Muscle layer of colon (tissue), 2 donors: ENCODE results near the gene FLG2.
"Not testable (repeated sequence)": the region's sequence is repeated elsewhere in the genome, so short reads cannot be mapped to it uniquely, and the experiment has no call there.

Experiments used
- H3K27ac ChIP-seq: one replicate; pipeline ENCODE4 v1.7.0; 2013; ENCODE audit warnings: low read depth, mild to moderate bottlenecking, low read length, moderate library complexity
- H3K27me3 ChIP-seq, 2 donors: one replicate each; pipeline ENCODE4 v1.7.0; 2013; ENCODE audit warnings: low read length in 2 of 2, mild to moderate bottlenecking in 2 of 2; ENCODE audit not compliant: insufficient read depth in 2 of 2, control insufficient read depth in 1 of 2
- H3K36me3 ChIP-seq: one replicate; pipeline ENCODE4 v1.7.0; 2013; ENCODE audit warnings: mild to moderate bottlenecking, low read length; ENCODE audit not compliant: insufficient read depth
- H3K4me1 ChIP-seq: one replicate; pipeline ENCODE4 v1.7.0; 2013; ENCODE audit warnings: mild to moderate bottlenecking, low read length; ENCODE audit not compliant: insufficient read depth
- H3K4me3 ChIP-seq, 2 donors: one replicate each; pipeline ENCODE4 v1.7.0; 2013; ENCODE audit warnings: low read length in 2 of 2, low read depth in 1 of 2, mild to moderate bottlenecking in 1 of 2, moderate library complexity in 1 of 2
- H3K9ac ChIP-seq: one replicate; pipeline ENCODE4 v1.7.0; 2013; ENCODE audit warnings: low read length
- H3K9me3 ChIP-seq: one replicate; pipeline ENCODE4 v1.7.0; 2013; ENCODE audit warnings: mild to moderate bottlenecking, low read length
- donor health status: abdominal sarcoma.
- donor health status: Adenocarcinoma of cecum.

The FLG2 gene

GRCh38 chr1:152356736-152357135 lies 3.1 kb downstream of the FLG2 start:
- no peaks in the 10 kb centered on the region for H3K36me3 ChIP-seq
- no peaks in the 10 kb centered on the region for H3K27me3 ChIP-seq
- H3K4me1 ChIP-seq = no peaks in the 10 kb centered on the region
- no peak overlapping the region for H3K27ac ChIP-seq
- H3K9me3 ChIP-seq = no peaks in the 10 kb centered on the region
- H3K4me3 ChIP-seq = no peak overlapping the region
- H3K9ac ChIP-seq = no peak overlapping the region

DNA sequence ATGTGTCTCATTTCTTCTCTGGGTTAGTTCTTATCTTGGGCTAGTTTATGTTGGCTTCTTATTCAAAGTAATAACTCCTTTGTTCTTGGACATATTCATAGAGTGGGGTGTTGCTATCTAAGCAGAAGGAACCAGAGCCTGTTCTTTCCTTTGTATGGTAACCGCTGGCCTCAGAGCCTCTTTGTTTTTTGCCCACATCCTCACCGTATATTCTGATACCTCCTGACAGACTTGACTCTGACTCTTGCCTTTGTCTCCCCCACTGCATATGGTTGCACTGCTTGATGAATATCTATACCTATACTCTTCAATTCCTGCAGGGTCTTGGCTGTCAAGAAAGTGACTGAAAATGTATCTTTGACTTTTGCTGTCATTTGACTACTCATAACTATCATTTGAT lies 10.2 kb downstream of the FLG2 start:
- no peak overlapping the region for H3K27ac ChIP-seq
- no peaks in the 10 kb centered on the region for H3K36me3 ChIP-seq
- H3K27me3 ChIP-seq = no peaks in the 10 kb centered on the region
- H3K9ac ChIP-seq = no peak overlapping the region
- H3K4me3 ChIP-seq = no peak overlapping the region
- no peaks in the 10 kb centered on the region for H3K4me1 ChIP-seq
- no peaks in the 10 kb centered on the region for H3K9me3 ChIP-seq

DNA sequence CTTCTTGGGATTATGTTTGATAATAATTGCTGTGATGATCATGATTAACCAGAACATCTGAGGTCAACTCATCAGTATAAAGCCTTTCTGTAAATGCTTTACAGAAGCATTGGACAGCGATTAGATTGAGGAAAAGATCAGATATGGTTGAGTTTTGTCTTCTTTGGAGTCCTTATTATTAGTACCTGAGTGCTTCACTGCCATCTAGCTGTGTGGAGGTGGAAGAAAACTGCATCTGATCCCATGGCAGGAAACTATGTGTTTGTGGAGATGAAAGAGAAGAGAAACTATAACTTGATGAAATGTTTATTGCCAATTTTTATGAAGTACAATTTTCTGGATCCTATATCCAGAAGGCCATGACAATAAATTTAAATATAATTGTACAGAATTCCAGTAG lies 11.4 kb downstream of the FLG2 start:
- no peak overlapping the region for H3K9ac ChIP-seq
- H3K4me1 ChIP-seq = no peaks in the 10 kb centered on the region
- H3K9me3 ChIP-seq = no peaks in the 10 kb centered on the region
- no peaks in the 10 kb centered on the region for H3K36me3 ChIP-seq
- no peak overlapping the region for H3K4me3 ChIP-seq
- H3K27me3 ChIP-seq = no peaks in the 10 kb centered on the region
- no peak overlapping the region for H3K27ac ChIP-seq

DNA sequence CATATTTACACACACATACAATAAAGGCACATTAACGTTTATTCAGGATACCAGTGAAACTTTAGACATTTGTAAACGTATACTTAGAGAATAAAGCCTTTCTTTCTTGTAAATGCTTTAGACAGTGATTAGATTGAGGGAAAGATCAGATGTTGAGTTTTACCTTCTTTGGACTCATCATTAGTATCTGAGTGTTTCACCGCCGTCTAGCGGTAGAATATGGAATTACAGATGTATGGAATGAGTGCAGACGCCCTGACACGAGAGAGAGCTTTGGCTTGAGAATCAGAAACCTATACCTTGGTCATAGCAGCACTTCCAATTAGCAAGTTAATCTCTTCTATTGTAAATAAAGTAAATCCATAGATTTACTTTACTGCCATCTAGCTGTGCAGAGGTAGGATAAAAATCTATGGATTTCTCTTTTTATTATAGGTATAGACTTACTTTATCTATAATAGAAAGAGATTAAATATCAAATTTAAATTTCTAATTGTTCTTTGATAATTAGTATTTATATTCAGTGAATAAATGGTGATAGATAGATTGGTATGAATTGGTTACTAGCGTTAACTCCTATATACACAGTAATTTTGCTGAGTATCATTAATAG lies 12.6 kb downstream of the FLG2 start:
- H3K9ac ChIP-seq = no peak overlapping the region
- H3K4me3 ChIP-seq = no peak overlapping the region
- H3K4me1 ChIP-seq = no peaks in the 10 kb centered on the region
- H3K27me3 ChIP-seq = no peaks in the 10 kb centered on the region
- H3K36me3 ChIP-seq = no peaks in the 10 kb centered on the region
- H3K27ac ChIP-seq = no peak overlapping the region
- no peaks in the 10 kb centered on the region for H3K9me3 ChIP-seq

- H3K36me3 ChIP-seq = no peaks in the 10 kb centered on the region
- no peaks in the 10 kb centered on the region for H3K9me3 ChIP-seq
- no peaks in the 10 kb centered on the region for H3K27me3 ChIP-seq
- H3K9ac ChIP-seq = no peak overlapping the region
- H3K4me1 ChIP-seq = no peaks in the 10 kb centered on the region
- no peak overlapping the region for H3K27ac ChIP-seq
- H3K4me3 ChIP-seq = no peak overlapping the region
Measured at GRCh38 chr1:152344438-152344837, 15.4 kb downstream of the FLG2 start.

- no peaks in the 10 kb centered on the region for H3K27me3 ChIP-seq
- H3K9ac ChIP-seq = no peak overlapping the region
- H3K9me3 ChIP-seq = no peaks in the 10 kb centered on the region
- H3K36me3 ChIP-seq = no peaks in the 10 kb centered on the region
- no peak overlapping the region for H3K27ac ChIP-seq
- H3K4me1 ChIP-seq = no peaks in the 10 kb centered on the region
- H3K4me3 ChIP-seq = no peak overlapping the region
Measured at GRCh38 chr1:152343006-152343405, 16.8 kb downstream of the FLG2 start.

GRCh38 chr1:152335399-152335798 lies 24.4 kb downstream of the FLG2 start:
- Histone ChIP-seq H3K27me3 (no peaks in the 10 kb centered on the region), H3K36me3 (no peaks in the 10 kb centered on the region), H3K4me3 (no peak overlapping the region), H3K27ac (no peak overlapping the region), H3K4me1 (no peaks in the 10 kb centered on the region), H3K9me3 (no peaks in the 10 kb centered on the region), H3K9ac (no peak overlapping the region)

DNA sequence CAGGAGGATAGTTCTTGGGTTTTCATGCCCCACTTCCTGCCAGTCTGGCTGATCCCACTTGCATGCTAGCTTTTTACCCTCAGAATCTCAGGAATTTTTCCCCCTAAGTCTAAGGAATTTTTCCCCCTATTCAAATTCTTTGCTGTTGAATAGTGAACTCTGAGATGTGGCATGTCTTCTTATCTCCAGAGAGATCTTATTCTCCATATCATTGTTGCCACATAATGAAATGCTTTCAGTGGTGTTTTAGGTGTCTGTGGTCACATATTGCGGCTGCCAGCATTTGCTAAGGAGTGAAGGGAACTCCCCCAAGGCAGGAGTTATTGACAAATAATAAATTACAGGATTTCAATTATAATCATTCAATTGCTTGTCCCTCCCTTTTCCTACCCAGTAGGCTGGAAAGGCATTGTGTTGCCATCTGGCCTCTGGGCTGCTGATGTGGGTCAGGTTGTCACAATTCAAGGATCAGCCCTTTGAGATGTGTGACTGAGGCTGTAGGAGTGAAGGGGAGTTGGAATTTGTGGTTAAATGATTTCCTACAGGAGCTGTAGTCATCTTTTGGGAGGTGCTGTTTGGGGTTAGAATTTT lies 30.9 kb downstream of the FLG2 start:
- Histone ChIP-seq H3K27ac (no peak overlapping the region), H3K36me3 (no peaks in the 10 kb centered on the region), H3K4me3 (no peak overlapping the region), H3K9ac (no peak overlapping the region), H3K9me3 (no peaks in the 10 kb centered on the region), H3K4me1 (no peaks in the 10 kb centered on the region), H3K27me3 (no peaks in the 10 kb centered on the region)

DNA sequence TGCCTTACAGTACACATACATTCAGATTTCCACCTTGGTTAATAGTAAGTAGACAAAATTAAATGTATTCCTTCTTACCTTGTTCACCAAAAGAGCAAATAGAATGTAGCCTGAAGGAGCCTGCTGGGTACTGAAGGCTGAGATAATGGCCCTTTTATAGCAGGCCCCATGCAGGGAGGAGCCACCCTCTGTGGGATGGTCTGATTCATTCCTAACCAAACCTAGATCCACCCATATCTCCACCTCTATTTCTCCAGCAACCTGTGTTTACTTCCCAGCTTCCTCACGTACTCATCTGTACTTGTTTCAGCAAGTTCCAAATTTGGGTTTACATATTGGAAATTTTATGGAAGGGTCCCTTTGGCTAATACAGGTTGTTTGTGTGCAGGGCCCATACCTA lies 34.7 kb downstream of the FLG2 start, which contains the start of gene FLG:
FLG (minus strand) TSS at position 129 of the 400 bp plus-strand sequence. CDS start 9,783 bp downstream, outside the sequence.
- H3K9me3 ChIP-seq = no peaks in the 10 kb centered on the region

DNA sequence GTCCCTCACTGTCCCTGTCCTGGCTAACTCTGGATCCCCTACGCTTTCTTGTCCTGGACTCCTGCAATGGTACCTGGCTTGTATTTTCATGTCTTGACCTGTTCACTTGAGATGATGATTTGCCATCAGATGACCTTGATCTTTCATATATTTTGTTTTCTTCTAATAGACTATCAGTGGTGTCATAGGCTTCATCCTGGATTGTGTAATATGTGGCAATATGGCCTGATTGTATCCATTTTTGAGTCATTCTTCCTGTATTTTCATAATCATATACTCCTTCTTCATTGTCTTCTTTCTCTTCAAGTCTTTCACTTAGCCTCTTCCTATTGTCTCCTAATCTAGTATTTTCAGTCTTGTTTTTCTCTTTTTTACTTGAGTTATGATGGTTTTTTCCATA lies 45.8 kb downstream of the FLG2 start:
- Histone ChIP-seq H3K27ac (no peak overlapping the region), H3K36me3 (no peaks in the 10 kb centered on the region), H3K4me3 (no peak overlapping the region), H3K9me3 (no peaks in the 10 kb centered on the region), H3K27me3 (no peaks in the 10 kb centered on the region), H3K4me1 (no peaks in the 10 kb centered on the region), H3K9ac (no peak overlapping the region)

More for the DNA sequence above, 34.7 kb downstream of the FLG2 start, which contains the start of gene FLG:
- H3K27me3 ChIP-seq = no peaks in the 10 kb centered on the region
- no peak within 1 kb of the TSS for H3K4me3 ChIP-seq
- no peak within 1 kb of the TSS for H3K27ac ChIP-seq
- no peaks in the 10 kb centered on the region for H3K4me1 ChIP-seq
- no peak within 1 kb of the TSS for H3K9ac ChIP-seq
- no peaks in the 10 kb centered on the region for H3K36me3 ChIP-seq

GRCh38 chr1:152313319-152313801 lies 46.4 kb downstream of the FLG2 start:
- Histone ChIP-seq H3K4me1 (no peaks in the 10 kb centered on the region), H3K27ac (no peak overlapping the region), H3K36me3 (no peaks in the 10 kb centered on the region), H3K27me3 (no peaks in the 10 kb centered on the region), H3K4me3 (no peak overlapping the region), H3K9ac (no peak overlapping the region), H3K9me3 (no peaks in the 10 kb centered on the region)

DNA sequence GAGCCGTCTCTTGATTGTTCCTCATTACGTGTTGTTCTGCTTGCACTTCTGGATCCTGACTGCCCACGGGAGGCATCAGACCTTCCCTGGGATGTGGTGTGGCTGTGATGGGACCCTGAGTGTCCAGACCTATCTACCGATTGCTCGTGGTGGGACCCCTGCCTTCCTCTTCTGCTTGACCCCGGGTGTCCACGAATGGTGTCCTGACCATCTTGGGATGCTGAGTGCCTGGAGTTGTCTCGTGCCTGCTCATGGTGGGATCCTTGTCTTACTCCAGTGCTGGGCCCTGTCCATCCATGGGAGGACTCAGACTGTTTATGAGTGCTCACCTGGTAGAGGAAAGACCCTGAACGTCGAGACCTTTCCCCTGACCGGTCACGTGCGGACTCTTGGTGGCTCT lies 47.6 kb downstream of the FLG2 start:
- not testable (repeated sequence) for H3K27me3 ChIP-seq

More for the DNA sequence above, 47.6 kb downstream of the FLG2 start:
- not testable (repeated sequence) for H3K9me3 ChIP-seq, H3K4me1 ChIP-seq, H3K4me3 ChIP-seq, H3K9ac ChIP-seq, H3K27ac ChIP-seq, H3K36me3 ChIP-seq
